A673 (cell line): Measurements from ENCODE around the gene F3. TPM values are rescaled to one million over a fixed set of nuclear protein-coding genes. Genes with fewer than 3 reads are reported as not detected.

Experiments
- BruUV-seq: library from RNA; stranded (reverse); fragments of 400-500 nt; replicated peaks from 2 replicates; lab custom pipeline; 2021; lab: Mats Ljungman, UMichigan
- CTCF ChIA-PET: fragments of 300-600 bp; sonication (Branson Sonifier 250); formaldehyde crosslinking; loops from one replicate; lab custom pipeline; 2022; ENCODE audit warnings: antibody characterized with exemption; lab: Charles Lee
- POLR2A ChIA-PET: fragments of 300-600 bp; sonication (Branson Sonifier 250); formaldehyde crosslinking; loops from one replicate; lab custom pipeline; 2022; ENCODE audit warnings: antibody characterized with exemption; ENCODE audit not compliant: low non-redundant PET; lab: Charles Lee
- DNase-seq: peaks from one replicate; pipeline ENCODE4 v3.0.0-alpha.2; 2015; ENCODE audit warnings: low spot score
- H3K27ac ChIP-seq: fragments of 200-600 bp; sonication (generic); 2 replicates; pipeline ENCODE4 v1.5.1; 2016; ENCODE audit warnings: mixed run types, low read depth, mild to moderate bottlenecking, mixed read lengths, antibody characterized with exemption, low read length; ENCODE audit not compliant: poor library complexity, severe bottlenecking
- H3K27me3 ChIP-seq: fragments of 200-600 bp; sonication (generic); replicated peaks from 2 replicates; pipeline ENCODE4 v1.6.1; 2017; ENCODE audit warnings: mixed run types, low read depth, mild to moderate bottlenecking, mixed read lengths, antibody characterized with exemption, low read length; ENCODE audit not compliant: insufficient read depth, poor library complexity
- H3K36me3 ChIP-seq: fragments of 200-600 bp; sonication (generic); 2 replicates; pipeline ENCODE4 v1.6.1; 2016; ENCODE audit warnings: mixed run types, mild to moderate bottlenecking, mixed read lengths, antibody characterized with exemption, low read length; ENCODE audit not compliant: insufficient read depth, poor library complexity, severe bottlenecking
- H3K4me1 ChIP-seq: fragments of 200-600 bp; sonication (generic); 2 replicates; pipeline ENCODE4 v1.6.1; 2017; ENCODE audit warnings: mixed run types, mild to moderate bottlenecking, mixed read lengths, antibody characterized with exemption, low read length; ENCODE audit not compliant: insufficient read depth, poor library complexity, severe bottlenecking
- H3K4me3 ChIP-seq: fragments of 200-600 bp; sonication (generic); 2 replicates; pipeline ENCODE4 v1.5.1; 2016; ENCODE audit warnings: low read depth, mixed run types, mild to moderate bottlenecking, mixed read lengths, low read length; ENCODE audit not compliant: poor library complexity, severe bottlenecking
- H3K9me3 ChIP-seq: fragments of 200-600 bp; sonication (generic); 2 replicates; pipeline ENCODE4 v1.6.1; 2016; ENCODE audit warnings: mixed run types, low read depth, mild to moderate bottlenecking, mixed read lengths, antibody characterized with exemption, low read length; ENCODE audit not compliant: poor library complexity, severe bottlenecking
- CTCF ChIP-seq: fragments of 300-800, 200-600 bp; sonication (generic); conservative IDR thresholded peaks from 2 replicates; pipeline ENCODE4 v1.5.1; 2017; ENCODE audit warnings: low read depth, mild to moderate bottlenecking, antibody characterized with exemption, low read length, moderate library complexity, mixed read lengths
- EZH2 ChIP-seq: fragments of 200-600 bp; sonication (generic); IDR thresholded peaks from 2 replicates; pipeline ENCODE4 v1.6.1; 2017; ENCODE audit warnings: borderline replicate concordance, low read depth, mild to moderate bottlenecking, mixed read lengths, antibody characterized with exemption, low read length; ENCODE audit not compliant: poor library complexity, severe bottlenecking
- intact Hi-C: fragments of 100-400 bp; cut with micrococcal nuclease; formaldehyde crosslinking; loops from one replicate; pipeline ENCODE4 v1.10.0; 2022; ENCODE audit not compliant: unreplicated experiment
- total RNA-seq: library from RNA; stranded (reverse); gene quantifications from 2 replicates; pipeline ENCODE4 v1.2.3, GENCODE V29; 2021

F3 gene
- total RNA-seq, 1 experiment from 2014 or later, result 5.6 TPM

- no TSS peak for BruUV-seq
- ChIA-PET CTCF (interaction anchor here (0.6 kb wide), 1 partner anchor 9 kb away, joined by 3 read pairs; no protein-coding TSS in a partner anchor), POLR2A (no interaction called here)
- H3K36me3 ChIP-seq, result no peaks in the 10 kb centered on the region
- intact Hi-C loops, result no loop called here
- no peak overlapping the region for H3K27ac ChIP-seq
- DNase-seq, result no peak
- H3K4me3 ChIP-seq, result no peak overlapping the region
- TF ChIP-seq EZH2 (no peak), CTCF (no peak)
- H3K4me1 ChIP-seq, result no peaks in the 10 kb centered on the region
- H3K9me3 ChIP-seq, result no peaks in the 10 kb centered on the region
- no peaks in the 10 kb centered on the region for H3K27me3 ChIP-seq
Measured at GRCh38 chr1:94526152-94526980, 15.2 kb downstream of the F3 start.

- no peaks in the 10 kb centered on the region for H3K9me3 ChIP-seq
- intact Hi-C loops, result loop anchor here (5.0 kb wide), 1 partner anchor 518 kb away; no protein-coding TSS in a partner anchor
- ChIA-PET CTCF (no interaction called here), POLR2A (no interaction called here)
- no peak overlapping the region for H3K27ac ChIP-seq
- H3K4me3 ChIP-seq, result no peak overlapping the region
- H3K27me3 ChIP-seq, result no peaks in the 10 kb centered on the region
- no TSS peak for BruUV-seq
- TF ChIP-seq CTCF, result no peak
- no peak for TF ChIP-seq EZH2
- no peak for DNase-seq
- no peaks in the 10 kb centered on the region for H3K36me3 ChIP-seq
- H3K4me1 ChIP-seq, result no peaks in the 10 kb centered on the region
Measured at GRCh38 chr1:94524531-94524930, 17.0 kb downstream of the F3 start.

- Histone ChIP-seq H3K4me1 (no peaks in the 10 kb centered on the region), H3K27me3 (no peaks in the 10 kb centered on the region), H3K9me3 (no peaks in the 10 kb centered on the region), H3K27ac (no peak overlapping the region), H3K36me3 (no peaks in the 10 kb centered on the region), H3K4me3 (no peak overlapping the region)
- peak; percentile 78 for TF ChIP-seq CTCF
- TF ChIP-seq EZH2, result no peak
- CTCF ChIA-PET, result interaction anchor here (0.6 to 1.5 kb wide), 3 partner anchors 21 to 282 kb away, joined by 3 to 5 read pairs (median 5); no protein-coding TSS in a partner anchor
- peak; percentile 82 for DNase-seq
- intact Hi-C loops, result loop anchor here (1.0 to 5.0 kb wide), 3 partner anchors 280 to 520 kb away; no protein-coding TSS in a partner anchor
- POLR2A ChIA-PET, result no interaction called here
- no TSS peak for BruUV-seq
Measured at GRCh38 chr1:94522304-94522703, 19.3 kb downstream of the F3 start.
